GM18511 (cell line): ENCODE data around the gene RBM20.

Source experiments
- ATAC-seq: cut with Tn5 transposase; IDR thresholded peaks from one replicate; pipeline ENCODE4 v1.9.1; 2021; ENCODE audit warnings: mild to moderate bottlenecking, moderate library complexity; ENCODE audit not compliant: unreplicated experiment

RBM20 gene

GRCh38 chr10:110730345-110731050 is 86.4 kb downstream of the RBM20 start:
- no peak for ATAC-seq

DNA sequence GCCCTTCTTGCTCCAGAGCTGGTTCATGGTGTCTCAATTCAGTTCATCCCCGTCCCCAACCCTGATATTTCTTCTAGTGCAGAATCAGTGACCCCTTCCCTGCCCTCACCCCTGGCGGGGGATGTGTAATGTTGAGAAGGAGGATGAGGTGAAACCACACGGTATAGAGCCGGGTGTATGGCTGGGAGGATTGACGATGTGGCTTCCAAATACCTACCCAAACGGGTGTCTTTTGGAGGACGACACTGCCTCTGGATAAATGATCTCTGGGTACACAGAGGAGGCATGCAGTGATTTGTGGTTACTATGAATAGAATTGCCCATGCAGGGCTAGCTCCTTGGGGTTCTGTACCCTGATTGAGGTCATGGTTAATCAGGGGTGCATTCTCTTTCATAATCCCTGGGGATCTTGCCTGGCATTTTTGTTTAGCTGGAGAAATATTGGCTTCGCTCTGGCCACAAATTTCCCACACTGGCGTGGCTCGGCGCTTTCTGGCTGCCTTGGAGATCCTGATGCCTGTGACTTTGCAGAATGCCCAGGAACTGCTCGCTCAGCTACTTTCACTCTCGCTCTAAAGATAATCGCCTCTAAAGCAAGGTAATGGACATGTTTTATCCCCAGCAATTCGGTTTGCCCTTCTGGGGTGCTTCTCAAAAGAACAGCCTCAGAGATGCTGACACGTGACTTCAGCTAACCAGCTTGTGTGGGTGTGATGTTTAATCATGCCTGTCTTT is 89.2 kb downstream of the RBM20 start:
- ATAC-seq, result no peak

DNA sequence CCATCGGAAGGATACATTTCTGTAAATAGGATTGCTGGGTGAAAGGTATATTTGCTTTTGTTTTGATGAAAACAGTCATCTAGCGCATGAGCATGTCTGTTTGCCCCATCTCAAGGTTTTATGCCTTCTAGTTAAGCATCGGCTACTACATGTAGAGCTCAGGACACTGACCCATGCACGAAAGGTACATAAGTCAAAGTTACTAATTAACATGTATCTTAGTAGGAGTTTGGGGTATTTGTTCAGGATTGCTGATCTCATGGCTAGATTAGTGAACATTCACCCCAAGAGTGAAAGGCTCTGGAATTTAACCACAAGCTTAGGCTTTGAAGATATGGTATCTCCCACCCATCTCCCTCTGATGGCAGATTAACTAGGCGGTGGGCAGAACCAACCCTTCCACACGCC is 91.5 kb downstream of the RBM20 start:
- no peak for ATAC-seq

- ATAC-seq, result no peak
Measured at GRCh38 chr10:110737886-110738634, 93.9 kb downstream of the RBM20 start.

- ATAC-seq, result no peak
Measured at GRCh38 chr10:110739811-110740271, 95.7 kb downstream of the RBM20 start.

- no peak for ATAC-seq
Measured at GRCh38 chr10:110742801-110743200, 98.7 kb downstream of the RBM20 start.

DNA sequence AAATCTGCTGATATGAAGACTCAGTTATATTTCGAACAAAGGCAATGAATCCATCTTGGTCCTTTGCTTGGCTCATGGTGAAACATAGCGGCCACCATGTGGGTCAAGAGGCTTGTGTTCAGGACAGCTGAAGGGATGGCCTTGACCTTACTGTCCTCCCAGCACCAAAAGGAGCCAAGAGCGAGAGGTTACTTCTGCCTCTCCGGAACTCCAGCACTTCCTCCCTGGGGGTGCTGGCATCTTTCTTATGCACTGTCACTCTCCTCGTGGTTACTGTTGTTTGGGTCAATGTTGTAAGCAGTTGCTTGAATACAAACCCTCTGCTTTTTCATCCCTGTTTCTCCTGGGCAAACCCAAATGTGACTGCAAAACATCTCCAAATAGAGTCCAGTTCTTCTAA is 100.6 kb downstream of the RBM20 start:
- ATAC-seq, result no peak

- peak; percentile 48 for ATAC-seq
Measured at GRCh38 chr10:110746254-110746826, 102.2 kb downstream of the RBM20 start.

DNA sequence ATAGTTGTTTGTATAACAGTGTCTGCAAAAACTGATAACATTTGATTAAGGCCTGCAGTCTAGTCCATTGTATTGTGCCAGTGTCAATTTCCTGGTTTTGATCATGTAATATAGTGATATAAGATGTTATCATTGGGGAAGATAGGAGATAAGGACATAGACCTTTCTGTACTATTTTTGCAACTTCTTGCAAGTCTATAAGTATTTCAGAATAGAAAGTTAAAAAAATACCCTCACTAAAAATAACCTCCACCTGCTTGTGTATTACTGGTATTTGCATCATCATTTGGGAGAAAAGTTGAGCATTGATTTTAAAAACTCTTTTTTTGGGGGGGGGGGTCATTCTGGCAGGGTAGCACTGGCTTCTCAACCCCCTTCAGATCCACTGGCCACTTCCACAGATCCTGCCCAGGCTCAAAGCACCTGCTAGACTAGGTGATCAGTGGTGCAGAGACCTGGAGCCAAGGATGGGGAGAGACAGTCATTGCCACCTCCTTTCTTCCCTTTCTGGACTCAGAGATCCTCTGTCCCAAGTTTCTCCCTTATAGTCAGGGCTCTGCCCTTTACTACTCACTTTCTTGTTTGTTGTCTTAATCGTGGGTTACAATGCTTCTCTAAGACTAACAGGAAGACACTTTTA is 103.0 kb downstream of the RBM20 start:
- ATAC-seq, result peak; percentile 37

- no peak for ATAC-seq
Measured at GRCh38 chr10:110747609-110748464, 103.7 kb downstream of the RBM20 start.

GRCh38 chr10:110748970-110749369 is 104.8 kb downstream of the RBM20 start:
- ATAC-seq, result no peak

GRCh38 chr10:110750931-110751330 is 106.8 kb downstream of the RBM20 start:
- no peak for ATAC-seq

GRCh38 chr10:110751850-110752249 is 107.7 kb downstream of the RBM20 start:
- no peak for ATAC-seq

GRCh38 chr10:110753462-110753861 is 109.3 kb downstream of the RBM20 start:
- ATAC-seq, result no peak

DNA sequence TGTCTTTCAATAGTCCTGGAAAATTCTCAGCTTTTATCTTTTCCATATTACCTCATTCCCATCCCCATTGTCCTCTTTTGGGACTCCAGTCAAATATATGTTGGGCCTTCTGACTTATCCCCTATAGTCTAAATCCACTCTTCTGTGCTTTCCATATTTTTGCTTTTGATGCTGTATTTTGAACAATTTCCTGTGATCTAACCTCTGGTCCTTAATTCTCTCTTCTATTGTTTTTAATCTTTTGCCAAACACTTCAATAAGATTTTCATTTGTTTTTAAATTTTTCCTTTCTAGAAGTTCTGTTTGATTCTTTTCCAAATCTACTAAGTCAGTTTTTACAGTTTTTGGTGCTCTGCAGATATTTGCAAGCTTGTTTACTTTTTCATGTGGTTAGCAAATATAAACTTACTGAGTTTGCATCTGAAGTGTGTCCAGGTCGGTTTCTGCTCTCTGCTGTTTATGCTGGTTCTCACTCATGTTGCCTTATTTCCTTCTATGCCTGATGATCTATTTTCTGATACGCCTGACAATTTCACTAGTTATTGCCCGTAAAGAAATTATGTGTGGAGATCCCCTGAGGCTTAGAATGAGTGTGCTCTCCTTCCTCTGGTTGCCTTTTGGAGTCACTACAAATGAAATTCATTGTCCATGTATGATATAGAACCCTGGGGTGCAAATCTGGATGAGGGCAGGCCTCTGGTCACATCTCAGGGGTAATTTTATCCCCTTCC is 110.4 kb downstream of the RBM20 start:
- ATAC-seq, result no peak

DNA sequence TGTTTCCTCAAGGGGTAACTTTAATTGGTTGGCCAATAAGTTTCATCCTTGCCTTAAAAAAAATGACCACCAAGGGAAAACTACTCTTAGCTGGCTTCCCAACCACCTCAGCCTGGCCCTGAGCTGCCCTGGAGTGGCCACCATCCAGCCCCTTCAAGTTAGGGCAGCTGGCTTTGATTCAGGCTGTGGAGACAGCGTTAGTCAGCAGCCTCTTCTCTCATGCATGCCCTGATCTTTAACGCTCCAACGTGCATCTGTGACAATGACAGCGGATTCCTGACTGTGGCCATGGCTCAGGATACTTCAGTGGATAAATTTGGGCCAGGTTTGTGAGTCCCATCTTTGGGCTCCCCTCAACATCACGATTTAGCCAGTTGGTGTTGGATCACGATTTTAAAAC is 111.6 kb downstream of the RBM20 start:
- no peak for ATAC-seq

DNA sequence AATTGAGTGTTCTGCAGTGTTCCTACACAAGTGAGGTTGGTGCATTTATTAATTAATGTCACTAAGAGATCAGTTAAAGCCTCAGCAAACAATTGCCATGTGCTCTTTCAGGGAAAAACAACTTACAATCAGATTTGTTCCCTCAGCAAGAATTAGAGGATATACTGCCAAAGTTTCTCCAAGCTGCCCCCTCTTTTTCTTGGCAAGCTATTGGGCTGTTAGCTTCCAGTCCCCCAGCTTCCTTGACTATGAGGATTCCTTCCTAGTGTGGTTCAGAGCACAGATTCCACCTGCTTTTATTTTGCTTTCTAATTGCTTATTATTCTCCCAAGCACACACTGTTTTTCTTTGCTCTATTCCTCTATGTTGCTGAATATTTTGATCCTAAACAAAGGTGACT is 112.7 kb downstream of the RBM20 start:
- no peak for ATAC-seq

DNA sequence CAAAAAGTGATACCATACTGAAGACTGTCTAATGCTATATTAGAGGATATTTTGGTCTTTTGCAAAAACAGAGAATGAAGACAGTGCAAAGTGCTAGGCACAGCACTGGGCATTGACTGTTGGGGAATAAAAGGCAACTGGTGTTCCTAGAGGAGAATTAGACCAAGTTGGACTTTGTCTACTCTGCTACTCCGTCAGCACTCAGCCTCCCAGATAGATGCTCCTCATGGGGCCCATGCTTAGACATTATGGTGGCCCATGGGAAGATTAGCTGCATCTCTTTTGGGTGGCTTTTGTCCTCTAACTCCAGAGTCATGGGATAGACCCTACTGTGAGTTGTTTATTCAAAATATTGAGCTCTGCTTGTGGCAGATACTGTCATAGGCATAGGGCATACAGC is 113.5 kb downstream of the RBM20 start:
- ATAC-seq, result no peak

DNA sequence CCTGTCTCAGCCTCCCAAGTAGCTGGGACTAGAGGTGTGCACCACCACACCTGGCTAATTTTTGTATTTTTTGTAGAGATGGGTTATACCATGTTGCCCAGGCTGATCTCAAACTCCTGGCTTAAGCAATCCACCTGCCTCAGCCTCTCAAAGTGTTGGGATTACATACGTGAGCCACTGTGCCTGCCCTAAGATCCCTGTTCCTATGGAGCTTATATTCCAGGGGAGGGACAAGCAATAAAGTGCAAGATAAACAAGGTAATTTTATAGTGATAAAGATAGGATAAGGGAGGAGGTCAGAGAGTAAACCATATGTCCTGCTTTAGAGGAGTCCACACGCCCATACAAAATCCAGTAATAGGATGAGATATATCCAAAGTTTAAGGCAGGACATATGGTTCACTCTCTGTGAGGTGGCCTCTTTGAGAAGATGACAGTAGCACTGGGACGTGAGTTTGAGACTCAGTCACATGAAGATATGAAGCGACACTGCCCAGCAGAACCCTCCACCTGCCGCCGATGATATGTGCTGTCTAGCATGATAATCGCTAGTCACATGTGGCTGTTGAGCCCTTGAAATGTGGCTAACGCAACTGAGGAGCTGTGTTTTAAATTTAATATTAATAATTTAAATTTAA is 114.1 kb downstream of the RBM20 start:
- no peak for ATAC-seq
